HL-60 (cell line): ENCODE measurements around the gene TPK1.

Experiments
- GABPA ChIP-seq: IDR thresholded peaks from 2 replicates; pipeline ENCODE4 v1.6.1; 2012; ENCODE audit warnings: low read depth
- POLR2AphosphoS5 ChIP-seq: IDR thresholded peaks from 2 replicates; pipeline ENCODE4 v1.6.1; 2012; ENCODE audit warnings: low read depth
- SPI1 ChIP-seq: IDR thresholded peaks from 2 replicates; pipeline ENCODE4 v1.6.1; 2012; ENCODE audit warnings: low read depth, mild to moderate bottlenecking, borderline replicate concordance
- TF ChIP-seq, protein P1 (sequence below): IDR thresholded peaks from one replicate; pipeline ENCODE4 v1.5.1; 2011; ENCODE audit warnings: low read length, control low read depth, inconsistent platforms; ENCODE audit not compliant: insufficient read depth
- TF ChIP-seq, protein P2 (sequence below): IDR thresholded peaks from 2 replicates; pipeline ENCODE4 v1.6.1; 2012; ENCODE audit warnings: low read depth; ENCODE audit not compliant: insufficient replicate concordance

DNA sequence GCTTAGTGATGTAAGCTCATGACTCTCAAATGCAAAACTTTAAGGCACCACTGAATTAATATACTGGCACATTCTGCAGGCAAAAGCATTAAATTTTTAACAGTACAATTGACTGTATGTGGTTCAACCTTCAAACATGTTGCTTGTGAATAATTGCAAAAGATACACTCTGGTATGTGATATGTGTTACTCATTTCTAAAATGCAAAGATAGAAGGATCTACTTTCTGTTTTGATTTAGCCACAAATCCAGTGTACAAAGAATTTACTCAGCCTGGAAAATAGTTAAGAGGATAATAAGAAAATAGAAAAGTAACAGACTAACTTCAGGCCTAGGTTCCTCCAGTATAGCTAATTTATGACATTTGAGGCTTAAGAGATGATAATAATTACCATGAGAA, 365.8 kb downstream of the TPK1 start:
- TF ChIP-seq, protein P1, sequence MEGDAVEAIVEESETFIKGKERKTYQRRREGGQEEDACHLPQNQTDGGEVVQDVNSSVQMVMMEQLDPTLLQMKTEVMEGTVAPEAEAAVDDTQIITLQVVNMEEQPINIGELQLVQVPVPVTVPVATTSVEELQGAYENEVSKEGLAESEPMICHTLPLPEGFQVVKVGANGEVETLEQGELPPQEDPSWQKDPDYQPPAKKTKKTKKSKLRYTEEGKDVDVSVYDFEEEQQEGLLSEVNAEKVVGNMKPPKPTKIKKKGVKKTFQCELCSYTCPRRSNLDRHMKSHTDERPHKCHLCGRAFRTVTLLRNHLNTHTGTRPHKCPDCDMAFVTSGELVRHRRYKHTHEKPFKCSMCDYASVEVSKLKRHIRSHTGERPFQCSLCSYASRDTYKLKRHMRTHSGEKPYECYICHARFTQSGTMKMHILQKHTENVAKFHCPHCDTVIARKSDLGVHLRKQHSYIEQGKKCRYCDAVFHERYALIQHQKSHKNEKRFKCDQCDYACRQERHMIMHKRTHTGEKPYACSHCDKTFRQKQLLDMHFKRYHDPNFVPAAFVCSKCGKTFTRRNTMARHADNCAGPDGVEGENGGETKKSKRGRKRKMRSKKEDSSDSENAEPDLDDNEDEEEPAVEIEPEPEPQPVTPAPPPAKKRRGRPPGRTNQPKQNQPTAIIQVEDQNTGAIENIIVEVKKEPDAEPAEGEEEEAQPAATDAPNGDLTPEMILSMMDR, result no peak
- TF ChIP-seq GABPA (no peak), POLR2AphosphoS5 (no peak), SPI1 (no peak)
- TF ChIP-seq, protein P2, sequence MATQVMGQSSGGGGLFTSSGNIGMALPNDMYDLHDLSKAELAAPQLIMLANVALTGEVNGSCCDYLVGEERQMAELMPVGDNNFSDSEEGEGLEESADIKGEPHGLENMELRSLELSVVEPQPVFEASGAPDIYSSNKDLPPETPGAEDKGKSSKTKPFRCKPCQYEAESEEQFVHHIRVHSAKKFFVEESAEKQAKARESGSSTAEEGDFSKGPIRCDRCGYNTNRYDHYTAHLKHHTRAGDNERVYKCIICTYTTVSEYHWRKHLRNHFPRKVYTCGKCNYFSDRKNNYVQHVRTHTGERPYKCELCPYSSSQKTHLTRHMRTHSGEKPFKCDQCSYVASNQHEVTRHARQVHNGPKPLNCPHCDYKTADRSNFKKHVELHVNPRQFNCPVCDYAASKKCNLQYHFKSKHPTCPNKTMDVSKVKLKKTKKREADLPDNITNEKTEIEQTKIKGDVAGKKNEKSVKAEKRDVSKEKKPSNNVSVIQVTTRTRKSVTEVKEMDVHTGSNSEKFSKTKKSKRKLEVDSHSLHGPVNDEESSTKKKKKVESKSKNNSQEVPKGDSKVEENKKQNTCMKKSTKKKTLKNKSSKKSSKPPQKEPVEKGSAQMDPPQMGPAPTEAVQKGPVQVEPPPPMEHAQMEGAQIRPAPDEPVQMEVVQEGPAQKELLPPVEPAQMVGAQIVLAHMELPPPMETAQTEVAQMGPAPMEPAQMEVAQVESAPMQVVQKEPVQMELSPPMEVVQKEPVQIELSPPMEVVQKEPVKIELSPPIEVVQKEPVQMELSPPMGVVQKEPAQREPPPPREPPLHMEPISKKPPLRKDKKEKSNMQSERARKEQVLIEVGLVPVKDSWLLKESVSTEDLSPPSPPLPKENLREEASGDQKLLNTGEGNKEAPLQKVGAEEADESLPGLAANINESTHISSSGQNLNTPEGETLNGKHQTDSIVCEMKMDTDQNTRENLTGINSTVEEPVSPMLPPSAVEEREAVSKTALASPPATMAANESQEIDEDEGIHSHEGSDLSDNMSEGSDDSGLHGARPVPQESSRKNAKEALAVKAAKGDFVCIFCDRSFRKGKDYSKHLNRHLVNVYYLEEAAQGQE, result no peak
